Measurements from ENCODE around the gene AVPI1. TPM values are rescaled to one million over a fixed set of nuclear protein-coding genes. Genes with fewer than 3 reads are reported as not detected.

AVPI1 gene
- 1 to 10 TPM; 2.2 to 2.8 TPM for total RNA-seq

GRCh38 chr10:97686962-97687784, at the start of gene AVPI1:
AVPI1 (minus strand) TSS chr10:97687241; CDS start chr10:97679905, 7,336 bp downstream.
- ATAC-seq (peak; percentile 89 to 94), DNase-seq (ENCODE audit: low spot score in 2 of 2) (peak; percentile 95 to 96)
- H3K27ac Mint-ChIP-seq, result peak within 1 kb of the TSS; percentile 55 to 59
- no peaks in the 10 kb centered on the region for H3K9me3 Mint-ChIP-seq
- H3K36me3 Mint-ChIP-seq, result no peaks in the 10 kb centered on the region

- no peak for DNase-seq (ENCODE audit: low spot score in 2 of 2)
- H3K9me3 Mint-ChIP-seq, result peaks cover 8% of the 10 kb centered on the region in 2 donors
- ATAC-seq, result peak; percentile 32 to 36
- H3K27ac Mint-ChIP-seq, result peak overlapping the region; percentile 93 to 97
- H3K36me3 Mint-ChIP-seq, result peaks cover 22 to 30% of the 10 kb centered on the region in 2 donors
These were observed 49.4 kb upstream of the AVPI1 start for GRCh38 chr10:97736403-97736901.

GRCh38 chr10:97734021-97734420, 47.0 kb upstream of the AVPI1 start:
- Mint-ChIP-seq H3K36me3 (peaks cover 11 to 21% of the 10 kb centered on the region in 2 donors), H3K27ac (no peak overlapping the region), H3K9me3 (peaks cover 8% of the 10 kb centered on the region in 2 donors)
- DNase-seq (ENCODE audit: low spot score in 2 of 2) (no peak), ATAC-seq (no peak)

GRCh38 chr10:97733256-97733655, 46.2 kb upstream of the AVPI1 start:
- Mint-ChIP-seq H3K9me3 (peaks cover 8% of the 10 kb centered on the region in 2 donors), H3K36me3 (peaks cover 9 to 19% of the 10 kb centered on the region in 2 donors), H3K27ac (no peak overlapping the region)
- ATAC-seq (no peak), DNase-seq (ENCODE audit: low spot score in 2 of 2) (no peak)

- DNase-seq (ENCODE audit: low spot score in 2 of 2), result no peak
- ATAC-seq, result no peak
- Mint-ChIP-seq H3K36me3 (peaks cover 0 to 10% of the 10 kb centered on the region in 2 donors), H3K9me3 (peaks cover 8% of the 10 kb centered on the region in 2 donors), H3K27ac (no peak overlapping the region)
These were observed 45.0 kb upstream of the AVPI1 start for GRCh38 chr10:97732052-97732359.

- no peak overlapping the region for H3K27ac Mint-ChIP-seq
- H3K36me3 Mint-ChIP-seq, result peaks cover 0 to 10% of the 10 kb centered on the region in 2 donors
- ATAC-seq (peak in 1 of 2 donors; percentile 47), DNase-seq (ENCODE audit: low spot score in 2 of 2) (peak in 1 of 2 donors; percentile 54)
- H3K9me3 Mint-ChIP-seq, result peaks cover 8% of the 10 kb centered on the region in 2 donors
These were observed 44.5 kb upstream of the AVPI1 start for GRCh38 chr10:97731346-97732051.

GRCh38 chr10:97729014-97729413, 42.0 kb upstream of the AVPI1 start:
- DNase-seq (ENCODE audit: low spot score in 2 of 2) (no peak), ATAC-seq (peak in 1 of 2 donors; percentile 28)
- Mint-ChIP-seq H3K36me3 (no peaks in the 10 kb centered on the region), H3K27ac (no peak overlapping the region), H3K9me3 (no peaks in the 10 kb centered on the region)

GRCh38 chr10:97726636-97727178, 39.7 kb upstream of the AVPI1 start:
- Mint-ChIP-seq H3K27ac (no peak overlapping the region), H3K36me3 (no peaks in the 10 kb centered on the region), H3K9me3 (no peaks in the 10 kb centered on the region)
- DNase-seq (ENCODE audit: low spot score in 2 of 2) (no peak), ATAC-seq (peak; percentile 70 to 93)

GRCh38 chr10:97724341-97724941, 37.4 kb upstream of the AVPI1 start:
- no peak overlapping the region for H3K27ac Mint-ChIP-seq
- ATAC-seq (no peak), DNase-seq (ENCODE audit: low spot score in 2 of 2) (no peak)
- H3K9me3 Mint-ChIP-seq, result no peaks in the 10 kb centered on the region
- H3K36me3 Mint-ChIP-seq, result no peaks in the 10 kb centered on the region

- ATAC-seq (no peak), DNase-seq (ENCODE audit: low spot score in 2 of 2) (no peak)
- H3K27ac Mint-ChIP-seq, result no peak overlapping the region
- no peaks in the 10 kb centered on the region for H3K9me3 Mint-ChIP-seq
- no peaks in the 10 kb centered on the region for H3K36me3 Mint-ChIP-seq
These were observed 36.0 kb upstream of the AVPI1 start for GRCh38 chr10:97723001-97723400.

GRCh38 chr10:97721871-97722780, 35.1 kb upstream of the AVPI1 start:
- DNase-seq (ENCODE audit: low spot score in 2 of 2) (no peak), ATAC-seq (no peak)
- Mint-ChIP-seq H3K36me3 (no peaks in the 10 kb centered on the region), H3K9me3 (no peaks in the 10 kb centered on the region), H3K27ac (no peak overlapping the region)

- Mint-ChIP-seq H3K27ac (peak overlapping the region in 1 of 2 donors; percentile 11), H3K9me3 (no peaks in the 10 kb centered on the region), H3K36me3 (no peaks in the 10 kb centered on the region)
- ATAC-seq (no peak), DNase-seq (ENCODE audit: low spot score in 2 of 2) (no peak)
These were observed 32.6 kb upstream of the AVPI1 start for GRCh38 chr10:97719602-97720001.

GRCh38 chr10:97718659-97719142, 31.7 kb upstream of the AVPI1 start:
- no peak for ATAC-seq
- DNase-seq (ENCODE audit: low spot score in 2 of 2), result no peak
- Mint-ChIP-seq H3K27ac (no peak overlapping the region), H3K9me3 (no peaks in the 10 kb centered on the region), H3K36me3 (peaks cover 5% of the 10 kb centered on the region in 2 donors)

GRCh38 chr10:97718178-97718577, 31.1 kb upstream of the AVPI1 start:
- no peaks in the 10 kb centered on the region for H3K9me3 Mint-ChIP-seq
- no peak for ATAC-seq
- DNase-seq (ENCODE audit: low spot score in 2 of 2), result no peak
- no peak overlapping the region for H3K27ac Mint-ChIP-seq
- peaks cover 5% of the 10 kb centered on the region in 2 donors for H3K36me3 Mint-ChIP-seq

- H3K27ac Mint-ChIP-seq, result no peak overlapping the region
- no peaks in the 10 kb centered on the region for H3K9me3 Mint-ChIP-seq
- no peak for DNase-seq (ENCODE audit: low spot score in 2 of 2)
- no peak for ATAC-seq
- peaks cover 5 to 10% of the 10 kb centered on the region in 2 donors for H3K36me3 Mint-ChIP-seq
These were observed 30.6 kb upstream of the AVPI1 start for GRCh38 chr10:97717627-97718026.

Measured in activated naive CD4-positive, alpha-beta T cell treated with anti-CD3 and anti-CD28 coated beads, Interleukin-2, amount 50 U/mL, for 72 hours (primary cell).